Thyroid gland (tissue), 4 donors: ENCODE results near the gene ARHGEF16. TPM values are rescaled to one million over a fixed set of nuclear protein-coding genes. Genes with fewer than 3 reads are reported as not detected.

Experiments
- DNase-seq, 2 donors: peaks; one replicate each; pipeline ENCODE4 v3.0.0-alpha.2; 2019
- H3K27ac ChIP-seq, 3 donors: fragments of 200-600 bp; sonication (generic); 1 replicate in 2 of 3; 2 replicates in 1 of 3; pipeline ENCODE4 v1.5.1; 2016 to 2019; ENCODE audit warnings: mild to moderate bottlenecking in 1 of 3, moderate library complexity in 1 of 3
- H3K27me3 ChIP-seq: fragments of 200-600 bp; sonication (generic); one replicate; pipeline ENCODE4 v1.5.1; 2019
- H3K36me3 ChIP-seq, 2 donors: fragments of 200-600 bp; sonication (generic); one replicate each; pipeline ENCODE4 v1.5.1; 2016 to 2019
- H3K4me1 ChIP-seq, 2 donors: fragments of 200-600 bp; sonication (generic); one replicate each; pipeline ENCODE4 v1.5.1; 2017 to 2019
- H3K4me3 ChIP-seq, 3 donors: fragments of 200-600 bp; sonication (generic); replicated peaks in 1 of 3; 1 replicate in 2 of 3; 2 replicates in 1 of 3; pipeline ENCODE4 v1.5.1; 2016; ENCODE audit warnings: mild to moderate bottlenecking in 1 of 3
- H3K9me3 ChIP-seq: fragments of 200-600 bp; sonication (generic); one replicate; pipeline ENCODE4 v1.5.1; 2017
- POLR2A ChIP-seq, 2 donors: fragments of 450-650 bp; IDR thresholded peaks; one replicate each; pipeline ENCODE4 v1.6.1; 2017; ENCODE audit warnings: antibody characterized with exemption in 2 of 2, mild to moderate bottlenecking in 2 of 2, moderate library complexity in 1 of 2
- WGBS, 2 donors: methylation state at CpG; one replicate each; pipeline ENCODE4 v1.1.5; 2017; 5-methylcytosine and 5-hydroxymethylcytosine counted together
- intact Hi-C: fragments of 100-400 bp; cut with DNase I; formaldehyde crosslinking; loops from one replicate; pipeline ENCODE4 v1.15.1; 2023
- total RNA-seq, 4 donors: library from RNA; depleted of rRNA; stranded (reverse); fragments of >200 nt; gene quantifications; one replicate each; pipeline ENCODE4 v1.2.3, GENCODE V29; 2016
- TF ChIP-seq, protein P1 (sequence below), 6 experiments: fragments of 200-600 bp in 3 of 6; fragments of 450-650 bp in 3 of 6; sonication (generic) in 3 of 6; IDR thresholded peaks; one replicate each; pipeline ENCODE4 v1.5.1; 2016 to 2019; ENCODE audit warnings: antibody characterized with exemption in 6 of 6, mild to moderate bottlenecking in 2 of 6, inconsistent platforms in 1 of 6, moderate library complexity in 1 of 6

The ARHGEF16 gene
- total RNA-seq, 4 donors from 2014 or later: 16.0 to 23.7 (median 21.2) TPM

DNA sequence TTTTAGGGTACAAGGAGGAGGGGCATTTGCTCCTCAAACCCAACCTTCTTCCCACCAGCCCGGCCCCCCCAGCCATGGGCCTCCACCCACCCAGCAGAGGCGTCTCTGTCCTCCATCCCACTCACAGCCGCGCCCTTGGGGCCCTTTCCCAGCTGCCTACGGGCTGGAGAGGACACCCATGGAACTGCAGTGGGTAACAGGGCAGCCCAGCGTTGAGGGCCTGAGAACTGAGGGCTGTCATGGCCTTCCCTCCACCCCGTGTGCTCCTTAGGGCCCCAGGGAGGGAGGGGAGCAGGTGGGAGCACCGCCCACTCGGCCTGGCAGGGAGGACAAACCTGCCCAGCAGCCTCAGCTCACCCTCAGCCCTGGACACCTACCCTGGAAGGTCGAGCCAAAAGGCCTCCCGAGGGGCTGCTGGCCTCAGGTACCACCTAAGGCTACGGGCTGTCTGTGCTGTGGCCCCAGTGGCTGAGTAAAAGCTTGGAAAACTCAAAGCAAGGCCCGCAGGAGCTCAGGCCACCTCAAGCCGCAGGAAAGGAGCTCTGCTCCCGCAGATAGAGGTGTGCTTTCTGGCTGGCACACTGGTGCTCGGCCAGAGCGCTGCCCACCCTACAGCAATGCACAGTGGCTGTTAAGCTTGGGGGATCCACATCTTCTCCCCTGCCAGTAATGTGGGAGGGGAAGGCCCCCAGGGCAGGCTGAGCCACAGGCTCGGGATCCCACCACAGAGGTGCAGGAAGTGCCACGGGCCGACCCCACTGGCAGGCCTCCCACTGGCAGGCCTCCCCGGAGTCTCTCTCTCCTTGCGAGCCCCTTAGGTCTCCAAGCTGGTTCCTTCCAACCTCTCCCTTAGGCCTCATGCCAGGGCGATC lies 2.2 kb upstream of the ARHGEF16 start:
- no peak for DNase-seq
- Histone ChIP-seq H3K4me1 (peaks cover 10 to 12% of the 10 kb centered on the region in 2 donors), H3K27me3 (no peaks in the 10 kb centered on the region), H3K4me3 (no peak overlapping the region), H3K36me3 (no peaks in the 10 kb centered on the region), H3K27ac (no peak overlapping the region), H3K9me3 (no peaks in the 10 kb centered on the region)
- WGBS, 2 donors: 46 to 74% methylated on average over 2 to 7 of the region's 23 CpGs
- intact Hi-C loops: loop anchor here (2.0 to 10.0 kb wide), 4 partner anchors 29 to 350 kb away; no protein-coding TSS in a partner anchor
- TF ChIP-seq, protein P1, sequence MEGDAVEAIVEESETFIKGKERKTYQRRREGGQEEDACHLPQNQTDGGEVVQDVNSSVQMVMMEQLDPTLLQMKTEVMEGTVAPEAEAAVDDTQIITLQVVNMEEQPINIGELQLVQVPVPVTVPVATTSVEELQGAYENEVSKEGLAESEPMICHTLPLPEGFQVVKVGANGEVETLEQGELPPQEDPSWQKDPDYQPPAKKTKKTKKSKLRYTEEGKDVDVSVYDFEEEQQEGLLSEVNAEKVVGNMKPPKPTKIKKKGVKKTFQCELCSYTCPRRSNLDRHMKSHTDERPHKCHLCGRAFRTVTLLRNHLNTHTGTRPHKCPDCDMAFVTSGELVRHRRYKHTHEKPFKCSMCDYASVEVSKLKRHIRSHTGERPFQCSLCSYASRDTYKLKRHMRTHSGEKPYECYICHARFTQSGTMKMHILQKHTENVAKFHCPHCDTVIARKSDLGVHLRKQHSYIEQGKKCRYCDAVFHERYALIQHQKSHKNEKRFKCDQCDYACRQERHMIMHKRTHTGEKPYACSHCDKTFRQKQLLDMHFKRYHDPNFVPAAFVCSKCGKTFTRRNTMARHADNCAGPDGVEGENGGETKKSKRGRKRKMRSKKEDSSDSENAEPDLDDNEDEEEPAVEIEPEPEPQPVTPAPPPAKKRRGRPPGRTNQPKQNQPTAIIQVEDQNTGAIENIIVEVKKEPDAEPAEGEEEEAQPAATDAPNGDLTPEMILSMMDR (IDR thresholded peaks at IDR 0.05): no peak
- TF ChIP-seq POLR2A (IDR thresholded peaks at IDR 0.05): no peak

DNA sequence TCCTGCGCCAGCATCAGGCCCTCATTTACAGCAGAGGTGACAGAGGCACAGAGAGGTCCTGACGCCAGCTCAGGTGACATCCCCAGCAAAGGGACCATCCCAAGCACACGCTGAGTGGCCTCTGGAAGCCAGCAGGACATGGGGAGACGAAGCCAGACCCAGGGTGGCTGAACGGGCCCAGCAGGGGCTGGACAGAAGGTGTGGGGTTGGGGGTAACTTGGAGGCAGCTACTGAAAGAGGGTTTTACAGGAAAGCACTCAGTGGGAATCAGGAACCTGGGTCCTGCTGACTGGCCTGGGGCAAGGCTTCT lies 1.6 kb upstream of the ARHGEF16 start:
- H3K27me3 ChIP-seq: no peaks in the 10 kb centered on the region
- TF ChIP-seq POLR2A (IDR thresholded peaks at IDR 0.05): no peak
- TF ChIP-seq, protein P1 (IDR thresholded peaks at IDR 0.05): no peak

DNA sequence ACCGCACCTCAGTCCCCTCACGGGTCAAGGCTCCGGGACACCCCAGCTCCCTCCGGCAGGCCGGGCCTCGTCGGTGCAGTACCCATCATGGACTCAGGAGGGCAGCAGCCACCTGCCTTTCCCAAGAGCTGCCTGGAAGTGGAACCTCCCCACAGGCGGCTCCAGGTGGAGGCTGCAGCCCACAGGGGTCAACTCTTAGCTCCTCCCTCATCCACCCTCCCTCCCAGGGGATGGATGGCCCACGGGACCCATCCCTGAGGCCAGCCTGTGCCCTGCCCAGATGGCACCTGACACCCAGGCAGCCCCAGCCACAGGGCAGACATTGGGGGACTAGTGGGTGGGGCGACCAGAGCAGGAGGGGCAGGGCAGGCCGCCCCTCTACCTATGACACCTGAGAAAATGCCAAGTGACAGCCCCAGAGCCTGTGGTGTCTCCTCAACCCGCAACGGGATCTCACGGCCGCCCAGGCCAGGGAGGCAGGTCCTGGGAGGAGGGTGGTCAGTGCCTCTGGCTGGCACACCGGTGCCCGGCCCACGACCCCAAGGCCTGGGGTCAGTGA lies 1.2 kb upstream of the ARHGEF16 start:
- Histone ChIP-seq H3K4me1 (peaks cover 10 to 12% of the 10 kb centered on the region in 2 donors), H3K27ac (peak overlapping the region; percentile 23 to 81 (median 81)), H3K9me3 (no peaks in the 10 kb centered on the region), H3K27me3 (no peaks in the 10 kb centered on the region), H3K36me3 (no peaks in the 10 kb centered on the region), H3K4me3 (no peak overlapping the region)
- intact Hi-C loops: loop anchor here (2.0 to 10.0 kb wide), 4 partner anchors 28 to 349 kb away; no protein-coding TSS in a partner anchor
- 27 to 87% methylated on average over 3 to 11 of the region's 18 CpGs for WGBS, 2 donors
- no peak for TF ChIP-seq POLR2A (IDR thresholded peaks at IDR 0.05)
- TF ChIP-seq, protein P1 (IDR thresholded peaks at IDR 0.05): peak; percentile 84 to 98 (median 94)
- peak; percentile 80 to 82 for DNase-seq

More for the DNA sequence above, 1.6 kb upstream of the ARHGEF16 start:
- Histone ChIP-seq H3K4me1 (peaks cover 10 to 12% of the 10 kb centered on the region in 2 donors), H3K9me3 (no peaks in the 10 kb centered on the region), H3K4me3 (no peak overlapping the region), H3K27ac (no peak overlapping the region), H3K36me3 (no peaks in the 10 kb centered on the region)
- 45 to 52% methylated on average over 5 of the region's 5 CpGs for WGBS, 2 donors
- no peak for DNase-seq
- intact Hi-C loops: loop anchor here (2.0 to 10.0 kb wide), 4 partner anchors 28 to 349 kb away; no protein-coding TSS in a partner anchor

DNA sequence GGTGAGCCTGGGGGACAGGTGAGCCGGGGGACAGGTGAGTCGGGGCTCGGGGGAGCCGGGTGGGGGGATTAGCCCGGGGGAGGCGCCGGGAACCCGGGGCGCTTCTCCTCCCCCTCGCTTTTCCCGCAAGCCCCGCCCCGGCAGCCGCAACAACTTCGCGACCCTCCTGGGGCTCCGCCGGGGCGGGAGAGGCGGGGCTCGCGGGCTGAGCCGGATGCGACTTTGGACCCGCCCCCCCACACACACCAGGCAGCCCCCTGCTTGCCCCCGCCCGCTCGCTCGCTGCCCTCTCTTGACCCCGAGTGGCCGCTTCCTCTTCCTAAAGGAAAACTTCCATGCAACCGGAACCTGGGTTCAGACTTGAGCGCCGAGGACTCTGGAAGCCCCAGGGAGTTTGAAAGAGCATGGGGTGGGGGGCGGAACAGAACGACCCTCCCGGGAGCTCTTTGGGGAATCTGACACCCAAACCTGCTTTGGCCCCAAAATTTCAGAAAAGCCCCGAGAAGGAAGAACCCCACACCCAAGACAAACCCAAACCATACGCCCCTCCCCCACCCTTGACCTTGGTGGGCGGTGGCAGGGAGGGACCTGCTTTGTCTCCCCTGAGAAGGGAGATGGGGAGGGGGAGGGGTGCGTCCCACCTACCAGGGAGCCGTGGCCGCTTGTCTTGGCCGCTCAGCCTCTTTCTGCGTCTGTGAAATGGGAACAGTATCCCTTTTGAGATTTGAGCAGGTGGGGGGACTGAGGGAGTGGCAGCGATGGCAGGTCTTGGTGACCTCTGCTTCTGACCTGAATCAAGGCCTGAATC lies 550 bp downstream of the ARHGEF16 start:
- peak overlapping the region; percentile 23 to 81 (median 62) for H3K4me3 ChIP-seq
- H3K9me3 ChIP-seq: no peaks in the 10 kb centered on the region
- no peaks in the 10 kb centered on the region for H3K36me3 ChIP-seq
- H3K4me1 ChIP-seq: peaks cover 10 to 12% of the 10 kb centered on the region in 2 donors
- H3K27me3 ChIP-seq: no peaks in the 10 kb centered on the region
- 10 to 52% methylated on average over 6 to 23 of the region's 46 CpGs for WGBS, 2 donors
- intact Hi-C loops: loop anchor here (5.0 to 10.0 kb wide), 3 partner anchors 167 to 347 kb away; no protein-coding TSS in a partner anchor
- TF ChIP-seq, protein P1 (IDR thresholded peaks at IDR 0.05): no peak
- no peak for TF ChIP-seq POLR2A (IDR thresholded peaks at IDR 0.05)
- DNase-seq: peak; percentile 57 to 75
- H3K27ac ChIP-seq: peak overlapping the region; percentile 73 to 85 (median 81)
